Nephron progenitor cell (in vitro differentiated cells): ENCODE data around the gene KIF22.

Experiments used
- DNase-seq: peaks from one replicate; pipeline ENCODE4 v3.0.0; 2021
- H3K27ac Mint-ChIP-seq: 2 replicates; pipeline ENCODE4 v1.8.0; 2021; ENCODE audit warnings: mild to moderate bottlenecking, moderate library complexity, mixed read lengths
- H3K27me3 Mint-ChIP-seq: 2 replicates; pipeline ENCODE4 v1.8.0; 2021; ENCODE audit warnings: mild to moderate bottlenecking, low read depth, mixed read lengths; ENCODE audit not compliant: poor library complexity
- H3K36me3 Mint-ChIP-seq: 2 replicates; pipeline ENCODE4 v1.8.0; 2021; ENCODE audit warnings: low read depth, mixed read lengths
- H3K4me1 Mint-ChIP-seq: 2 replicates; pipeline ENCODE4 v1.8.0; 2021; ENCODE audit warnings: mixed read lengths
- H3K4me3 Mint-ChIP-seq: 2 replicates; pipeline ENCODE4 v1.8.0; 2021; ENCODE audit warnings: mild to moderate bottlenecking, moderate library complexity, mixed read lengths
- H3K9me3 Mint-ChIP-seq: 2 replicates; pipeline ENCODE4 v1.8.0; 2021; ENCODE audit warnings: mild to moderate bottlenecking, moderate library complexity, mixed read lengths
- CTCF ChIP-seq: fragments of 200-600 bp; sonication (generic); IDR thresholded peaks from 2 replicates; pipeline ENCODE4 v1.5.0; 2021; ENCODE audit warnings: antibody characterized with exemption

The KIF22 gene

GRCh38 chr16:29794231-29794710, 3.7 kb downstream of the KIF22 start:
- Mint-ChIP-seq H3K9me3 (no peaks in the 10 kb centered on the region), H3K36me3 (peaks cover 61% of the 10 kb centered on the region), H3K4me3 (no peak overlapping the region), H3K4me1 (peaks cover 43% of the 10 kb centered on the region), H3K27me3 (no peaks in the 10 kb centered on the region), H3K27ac (no peak overlapping the region)
- no peak for TF ChIP-seq CTCF
- DNase-seq, result no peak

- Mint-ChIP-seq H3K4me3 (no peak overlapping the region), H3K36me3 (peaks cover 47% of the 10 kb centered on the region), H3K27ac (peak overlapping the region; percentile 80), H3K9me3 (no peaks in the 10 kb centered on the region), H3K27me3 (peaks cover 3% of the 10 kb centered on the region), H3K4me1 (peaks cover 26% of the 10 kb centered on the region)
- no peak for TF ChIP-seq CTCF
- no peak for DNase-seq
Measured at GRCh38 chr16:29802416-29802935, 11.9 kb downstream of the KIF22 start.

DNA sequence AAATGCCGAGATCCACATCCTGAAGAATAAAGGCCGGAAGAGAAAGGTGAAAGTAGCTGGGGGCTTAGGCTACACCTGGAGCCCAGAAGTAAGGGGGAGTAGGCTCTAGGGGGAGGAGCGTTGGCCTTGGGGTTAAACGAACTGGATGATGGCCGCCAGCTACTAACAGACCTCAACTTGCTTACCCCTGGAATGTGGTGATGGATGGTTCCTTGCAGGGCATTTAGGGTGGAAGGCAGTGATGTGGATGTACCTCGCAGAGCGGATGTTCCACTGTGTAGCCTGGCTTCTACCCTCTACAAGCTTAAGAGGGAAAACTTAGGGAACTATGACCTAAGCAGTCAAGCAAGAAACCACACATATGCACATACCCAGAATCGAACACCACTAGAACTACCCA, 13.5 kb downstream of the KIF22 start:
- no peak for TF ChIP-seq CTCF
- Mint-ChIP-seq H3K4me3 (peak overlapping the region; percentile 84), H3K27me3 (peaks cover 3% of the 10 kb centered on the region), H3K27ac (peak overlapping the region; percentile 90), H3K4me1 (peaks cover 41% of the 10 kb centered on the region), H3K36me3 (peaks cover 38% of the 10 kb centered on the region), H3K9me3 (no peaks in the 10 kb centered on the region)
- DNase-seq, result no peak

GRCh38 chr16:29804455-29805231, 14.1 kb downstream of the KIF22 start:
- peak overlapping the region; percentile 99 for H3K27ac Mint-ChIP-seq
- TF ChIP-seq CTCF, result no peak
- H3K4me1 Mint-ChIP-seq, result peaks cover 45% of the 10 kb centered on the region
- no peak for DNase-seq
- peak overlapping the region; percentile 99 for H3K4me3 Mint-ChIP-seq
- H3K36me3 Mint-ChIP-seq, result peaks cover 31% of the 10 kb centered on the region
- no peaks in the 10 kb centered on the region for H3K9me3 Mint-ChIP-seq
- H3K27me3 Mint-ChIP-seq, result peaks cover 3% of the 10 kb centered on the region

DNA sequence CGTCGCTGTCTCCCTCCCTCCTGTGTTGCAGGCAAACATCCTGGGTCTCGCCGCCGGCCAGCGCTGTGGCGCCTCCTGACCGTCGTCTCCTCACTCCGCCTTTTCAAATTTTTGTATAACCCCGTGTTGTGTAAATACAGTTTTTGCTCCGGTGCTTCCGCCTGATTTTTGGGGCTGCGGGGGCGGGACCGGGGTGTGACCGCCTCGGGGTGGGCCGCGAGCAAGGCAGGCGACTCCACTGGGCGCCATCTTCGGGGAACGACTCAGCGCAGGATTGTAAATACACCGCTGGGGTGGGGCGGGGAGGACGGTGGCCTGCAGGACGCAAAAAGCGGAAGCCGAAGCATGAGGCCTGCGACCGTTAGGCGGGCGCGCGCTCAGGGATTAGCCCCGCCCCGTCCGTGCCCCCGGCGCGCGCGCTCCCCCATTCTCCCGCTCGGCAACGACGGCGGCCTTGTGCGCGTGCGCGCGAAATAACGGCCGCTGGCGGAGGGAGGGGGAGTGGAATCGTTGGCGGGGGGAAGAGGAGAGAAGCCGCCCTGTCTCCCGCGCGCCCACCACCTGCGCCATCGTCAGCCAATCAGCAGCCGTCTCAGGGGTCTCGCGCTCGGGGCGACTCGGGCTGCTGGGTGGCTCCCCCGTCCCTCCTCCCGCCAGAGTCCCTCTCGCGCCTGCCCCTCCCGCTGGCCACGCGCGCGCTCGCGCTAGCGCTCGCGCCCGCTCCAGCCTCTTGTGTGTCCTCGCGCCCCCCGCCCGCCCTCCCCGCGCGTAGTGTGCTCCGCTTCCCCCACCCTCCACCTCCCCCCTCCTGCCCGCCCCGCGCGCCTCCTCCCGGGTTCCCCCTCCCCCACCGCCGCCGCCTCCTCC, 14.9 kb downstream of the KIF22 start:
- Mint-ChIP-seq H3K4me3 (peak overlapping the region; percentile 99), H3K4me1 (peaks cover 53% of the 10 kb centered on the region), H3K27ac (peak overlapping the region; percentile 99), H3K9me3 (no peaks in the 10 kb centered on the region), H3K36me3 (peaks cover 27% of the 10 kb centered on the region), H3K27me3 (peaks cover 3% of the 10 kb centered on the region)
- DNase-seq, result peak; percentile 97
- no peak for TF ChIP-seq CTCF
